ENCODE measurements around the gene PTTG1IP. TPM values are rescaled to one million over a fixed set of nuclear protein-coding genes. Genes with fewer than 3 reads are reported as not detected.

PTTG1IP gene
- total RNA-seq, 1 donor from 2014 or later: 205 TPM

DNA sequence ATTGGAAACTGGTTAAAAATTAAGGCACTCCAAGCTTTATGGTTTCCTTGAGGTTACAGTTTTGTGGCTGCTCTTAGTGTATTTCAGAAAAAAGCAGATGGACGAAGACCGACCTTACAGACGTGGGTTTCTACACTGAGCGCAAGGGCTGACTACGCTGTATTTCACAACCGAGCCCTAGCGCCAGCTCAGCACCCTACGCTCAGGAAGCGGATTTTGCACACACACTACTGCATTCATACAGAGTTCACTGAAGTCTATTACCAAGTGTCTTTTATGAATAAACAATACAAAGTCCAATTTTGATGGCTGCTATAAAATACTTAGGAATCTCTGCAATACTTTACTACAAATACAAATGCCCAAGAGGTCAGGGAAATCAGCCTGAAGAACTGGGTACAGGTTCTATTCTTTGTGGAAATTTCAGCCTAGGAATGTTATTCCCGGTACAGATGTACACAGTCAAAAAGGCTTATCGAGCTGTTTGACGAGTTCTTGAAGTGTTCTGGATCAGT lies 23.8 kb downstream of the PTTG1IP start:
- Mint-ChIP-seq H3K4me3 (no peak overlapping the region), H3K4me1 (peaks cover 12% of the 10 kb centered on the region), H3K27me3 (ENCODE audit: low read depth) (peaks cover under 1% of the 10 kb centered on the region), H3K36me3 (peaks cover 18% of the 10 kb centered on the region), H3K27ac (no peak overlapping the region), H3K9me3 (no peaks in the 10 kb centered on the region)
- DNase-seq (ENCODE audit: low spot score in 2 of 2, unreplicated experiment in 2 of 2): no peak
- TF ChIP-seq, protein P1, sequence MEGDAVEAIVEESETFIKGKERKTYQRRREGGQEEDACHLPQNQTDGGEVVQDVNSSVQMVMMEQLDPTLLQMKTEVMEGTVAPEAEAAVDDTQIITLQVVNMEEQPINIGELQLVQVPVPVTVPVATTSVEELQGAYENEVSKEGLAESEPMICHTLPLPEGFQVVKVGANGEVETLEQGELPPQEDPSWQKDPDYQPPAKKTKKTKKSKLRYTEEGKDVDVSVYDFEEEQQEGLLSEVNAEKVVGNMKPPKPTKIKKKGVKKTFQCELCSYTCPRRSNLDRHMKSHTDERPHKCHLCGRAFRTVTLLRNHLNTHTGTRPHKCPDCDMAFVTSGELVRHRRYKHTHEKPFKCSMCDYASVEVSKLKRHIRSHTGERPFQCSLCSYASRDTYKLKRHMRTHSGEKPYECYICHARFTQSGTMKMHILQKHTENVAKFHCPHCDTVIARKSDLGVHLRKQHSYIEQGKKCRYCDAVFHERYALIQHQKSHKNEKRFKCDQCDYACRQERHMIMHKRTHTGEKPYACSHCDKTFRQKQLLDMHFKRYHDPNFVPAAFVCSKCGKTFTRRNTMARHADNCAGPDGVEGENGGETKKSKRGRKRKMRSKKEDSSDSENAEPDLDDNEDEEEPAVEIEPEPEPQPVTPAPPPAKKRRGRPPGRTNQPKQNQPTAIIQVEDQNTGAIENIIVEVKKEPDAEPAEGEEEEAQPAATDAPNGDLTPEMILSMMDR (IDR thresholded peaks at IDR 0.05; ENCODE audit: unreplicated experiment): no peak

- peaks cover 6% of the 10 kb centered on the region for H3K27me3 Mint-ChIP-seq (ENCODE audit: low read depth)
- TF ChIP-seq, protein P1 (IDR thresholded peaks at IDR 0.05; ENCODE audit: unreplicated experiment): no peak
- peaks cover 11% of the 10 kb centered on the region for H3K36me3 Mint-ChIP-seq
- no peaks in the 10 kb centered on the region for H3K9me3 Mint-ChIP-seq
- no peak overlapping the region for H3K4me3 Mint-ChIP-seq
- H3K27ac Mint-ChIP-seq: no peak overlapping the region
- peaks cover 13% of the 10 kb centered on the region for H3K4me1 Mint-ChIP-seq
- DNase-seq (ENCODE audit: low spot score in 2 of 2, unreplicated experiment in 2 of 2): no peak
Measured at GRCh38 chr21:44848821-44849521, 24.5 kb downstream of the PTTG1IP start.

DNA sequence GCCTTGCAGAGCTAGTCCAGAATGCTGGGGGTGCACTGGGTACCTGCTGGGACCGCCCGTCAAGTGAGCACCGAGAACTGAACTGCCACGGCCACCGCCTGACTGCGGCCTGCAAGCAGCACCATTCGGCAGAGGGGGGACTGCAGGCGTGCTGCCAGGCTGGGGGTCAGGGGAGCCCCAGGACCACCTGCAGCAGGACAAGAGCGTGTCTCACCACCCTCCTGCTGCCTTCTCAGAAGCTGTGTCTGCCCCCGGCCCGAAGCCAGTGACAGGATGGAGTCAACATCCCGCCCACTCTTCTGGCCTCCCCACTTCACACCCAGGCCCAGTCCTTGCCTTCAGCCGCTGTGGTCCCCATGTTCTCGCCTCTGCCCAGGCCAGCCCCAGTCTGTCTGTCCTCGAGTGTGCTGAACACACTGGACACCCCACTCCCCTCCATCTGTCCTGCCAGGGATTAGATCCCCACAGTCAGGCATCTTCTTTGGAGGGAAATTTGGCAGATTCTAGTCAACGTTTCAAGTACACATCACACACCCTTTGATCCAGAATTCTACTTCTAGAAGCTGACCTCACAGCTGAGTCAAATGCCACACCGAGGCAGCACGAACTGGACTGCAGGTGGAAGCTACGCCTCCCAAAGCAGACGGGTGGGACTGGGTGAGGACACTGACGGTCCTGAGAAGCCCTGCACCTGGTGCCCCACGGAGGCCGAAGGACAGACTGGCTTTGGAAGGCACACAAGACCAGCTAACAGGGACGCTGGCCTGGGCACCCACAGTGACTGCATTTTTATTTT lies 26.0 kb downstream of the PTTG1IP start:
- peak overlapping the region; percentile 30 for H3K27ac Mint-ChIP-seq

DNA sequence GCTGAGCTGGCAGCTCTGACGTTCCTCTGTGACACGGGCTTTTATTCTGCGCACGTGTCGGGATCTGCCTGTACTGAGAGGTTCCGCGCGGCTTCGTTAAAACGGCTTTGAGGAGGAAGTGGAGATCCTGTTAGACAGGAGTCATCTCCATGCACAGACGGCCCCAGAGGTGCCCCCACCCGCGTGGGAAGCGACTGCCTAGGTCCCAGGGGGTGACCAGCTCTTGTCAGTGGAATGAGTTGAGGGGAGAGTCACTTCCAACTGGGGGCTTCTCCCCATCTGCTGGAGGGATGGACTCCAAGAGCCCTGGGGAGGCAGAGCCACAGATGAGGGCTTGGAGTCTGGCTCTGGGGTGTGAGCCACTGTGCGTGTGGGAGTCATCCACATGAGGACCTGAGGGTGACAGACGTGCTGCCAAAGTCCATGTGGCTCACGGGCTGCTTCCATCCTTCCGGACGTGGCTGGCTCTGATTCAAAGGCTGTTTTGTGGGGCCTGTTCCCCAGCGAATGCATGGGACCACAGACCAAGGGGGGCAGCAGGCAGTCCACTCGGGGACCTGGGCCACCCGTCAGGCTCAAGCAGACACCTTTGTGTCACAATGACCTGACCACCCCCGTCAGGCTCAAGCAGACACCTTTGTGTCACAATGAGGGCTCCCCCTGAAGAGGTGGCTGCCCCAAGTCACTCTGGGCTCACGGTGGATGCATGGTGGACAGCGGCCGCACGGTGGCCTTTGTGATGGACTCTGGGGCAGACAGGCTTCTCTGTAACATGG lies 26.8 kb downstream of the PTTG1IP start:
- H3K4me3 Mint-ChIP-seq: peak overlapping the region; percentile 56
- peaks cover 8% of the 10 kb centered on the region for H3K36me3 Mint-ChIP-seq
- no peak overlapping the region for H3K27ac Mint-ChIP-seq
- TF ChIP-seq, protein P1 (IDR thresholded peaks at IDR 0.05; ENCODE audit: unreplicated experiment): no peak
- DNase-seq (ENCODE audit: low spot score in 2 of 2, unreplicated experiment in 2 of 2): no peak
- H3K4me1 Mint-ChIP-seq: peaks cover 13% of the 10 kb centered on the region
- no peaks in the 10 kb centered on the region for H3K9me3 Mint-ChIP-seq
- H3K27me3 Mint-ChIP-seq (ENCODE audit: low read depth): peaks cover 10% of the 10 kb centered on the region

More for the DNA sequence above, 26.0 kb downstream of the PTTG1IP start:
- peaks cover 7% of the 10 kb centered on the region for H3K27me3 Mint-ChIP-seq (ENCODE audit: low read depth)
- TF ChIP-seq, protein P1 (IDR thresholded peaks at IDR 0.05; ENCODE audit: unreplicated experiment): no peak
- H3K9me3 Mint-ChIP-seq: no peaks in the 10 kb centered on the region
- peaks cover 8% of the 10 kb centered on the region for H3K36me3 Mint-ChIP-seq
- H3K4me3 Mint-ChIP-seq: no peak overlapping the region
- peaks cover 13% of the 10 kb centered on the region for H3K4me1 Mint-ChIP-seq
- no peak for DNase-seq (ENCODE audit: low spot score in 2 of 2, unreplicated experiment in 2 of 2)

- H3K9me3 Mint-ChIP-seq: no peaks in the 10 kb centered on the region
- no peak for DNase-seq (ENCODE audit: low spot score in 2 of 2, unreplicated experiment in 2 of 2)
- TF ChIP-seq, protein P1 (IDR thresholded peaks at IDR 0.05; ENCODE audit: unreplicated experiment): no peak
- peaks cover 13% of the 10 kb centered on the region for H3K27me3 Mint-ChIP-seq (ENCODE audit: low read depth)
- H3K27ac Mint-ChIP-seq: no peak overlapping the region
- peaks cover 8% of the 10 kb centered on the region for H3K36me3 Mint-ChIP-seq
- peaks cover 13% of the 10 kb centered on the region for H3K4me1 Mint-ChIP-seq
- H3K4me3 Mint-ChIP-seq: peak overlapping the region; percentile 56
Measured at GRCh38 chr21:44846224-44846484, 27.3 kb downstream of the PTTG1IP start.

Data from mesothelial cell of epicardium (in vitro differentiated cells).